CD14-positive monocyte (primary cell): Measurements from ENCODE around the gene COG7. TPM values are rescaled to one million over a fixed set of nuclear protein-coding genes. Genes with fewer than 3 reads are reported as not detected.

Experiments used
- DNase-seq, 3 donors: peaks; one replicate each; pipeline ENCODE4 v3.0.0-alpha.2; 2011 to 2022
- H2AFZ ChIP-seq: 2 replicates; pipeline ENCODE4 v1.6.0; 2012; ENCODE audit warnings: mild to moderate bottlenecking, low read depth, low read length, inconsistent platforms; ENCODE audit not compliant: insufficient read depth, poor library complexity, severe bottlenecking
- H3K27ac ChIP-seq, 2 donors: 1 replicate in 1 of 2; 2 replicates in 1 of 2; pipeline ENCODE4 v1.5.1; 2012 to 2013; ENCODE audit warnings: low read length in 2 of 2, control low read depth in 1 of 2, inconsistent platforms in 1 of 2, low read depth in 1 of 2, mild to moderate bottlenecking in 1 of 2
- H3K27me3 ChIP-seq, 2 donors: one replicate each; pipeline versions ENCODE4 v1.6.0 to v1.6.1; 2011 to 2013; ENCODE audit warnings: low read length in 2 of 2; ENCODE audit not compliant: control insufficient read depth in 2 of 2, insufficient read depth in 2 of 2
- H3K36me3 ChIP-seq, 2 donors: replicated peaks in 1 of 2; 1 replicate in 1 of 2; 2 replicates in 1 of 2; pipeline versions ENCODE4 v1.5.1 to v1.6.1; 2012 to 2013; ENCODE audit warnings: low read length in 2 of 2, control low read depth in 1 of 2, inconsistent platforms in 1 of 2, mild to moderate bottlenecking in 1 of 2; ENCODE audit not compliant: insufficient read depth in 2 of 2, control insufficient read depth in 1 of 2
- H3K4me1 ChIP-seq, 2 donors: 1 replicate in 1 of 2; 2 replicates in 1 of 2; pipeline versions ENCODE4 v1.5.1 to v1.6.1; 2012 to 2013; ENCODE audit warnings: low read length in 2 of 2, control low read depth in 1 of 2, inconsistent platforms in 1 of 2, mild to moderate bottlenecking in 1 of 2, moderate library complexity in 1 of 2; ENCODE audit not compliant: insufficient read depth in 2 of 2, control insufficient read depth in 1 of 2
- H3K4me2 ChIP-seq: replicated peaks from 2 replicates; pipeline ENCODE3; 2012; ENCODE audit warnings: low read length, moderate library complexity, mild to moderate bottlenecking; ENCODE audit not compliant: poor library complexity, severe bottlenecking; ENCODE audit errors: extremely low read depth
- H3K4me3 ChIP-seq, 3 experiments: fragments of 200-600 bp in 1 of 3; sonication (generic) in 1 of 3; replicated peaks in 1 of 3; 1 replicate in 2 of 3; 2 replicates in 1 of 3; pipeline ENCODE4 v1.5.1; 2011 to 2013; ENCODE audit warnings: low read length in 3 of 3, mild to moderate bottlenecking in 3 of 3, control low read depth in 2 of 3, low read depth in 2 of 3, inconsistent platforms in 1 of 3, moderate library complexity in 1 of 3
- H3K79me2 ChIP-seq: 2 replicates; pipeline ENCODE4 v1.6.0; 2012; ENCODE audit warnings: mild to moderate bottlenecking, control low read depth, inconsistent platforms, low read length, moderate library complexity; ENCODE audit not compliant: insufficient read depth
- H3K9ac ChIP-seq: 2 replicates; pipeline ENCODE4 v1.6.0; 2017; ENCODE audit warnings: low read length, mild to moderate bottlenecking; ENCODE audit not compliant: insufficient read depth, poor library complexity, severe bottlenecking
- H3K9me3 ChIP-seq, 2 donors: replicated peaks in 1 of 2; 1 replicate in 1 of 2; 2 replicates in 1 of 2; pipeline versions ENCODE4 v1.5.1 to v1.6.1; 2012 to 2013; ENCODE audit warnings: low read length in 2 of 2, control low read depth in 1 of 2; ENCODE audit not compliant: control insufficient read depth in 1 of 2, insufficient read depth in 1 of 2
- H4K20me1 ChIP-seq: 2 replicates; pipeline ENCODE4 v1.6.0; 2012; ENCODE audit warnings: mild to moderate bottlenecking, low read length, control low read depth, moderate library complexity; ENCODE audit not compliant: insufficient read depth
- H3K27ac Mint-ChIP-seq, 7 donors: one replicate each; pipeline ENCODE4 v1.8.0; 2020; ENCODE audit warnings: mild to moderate bottlenecking in 7 of 7, mixed read lengths in 7 of 7, moderate library complexity in 6 of 7, inconsistent platforms in 2 of 7
- H3K27me3 Mint-ChIP-seq, 3 donors: one replicate each; pipeline ENCODE4 v1.8.0; 2021 to 2022; ENCODE audit warnings: low read depth in 3 of 3, mild to moderate bottlenecking in 3 of 3, mixed read lengths in 3 of 3, moderate library complexity in 3 of 3, inconsistent platforms in 1 of 3
- H3K36me3 Mint-ChIP-seq, 2 donors: one replicate each; pipeline ENCODE4 v1.8.0; 2020; ENCODE audit warnings: mixed read lengths in 2 of 2, inconsistent platforms in 1 of 2, mild to moderate bottlenecking in 1 of 2
- H3K4me1 Mint-ChIP-seq: one replicate; pipeline ENCODE4 v1.8.0; 2020; ENCODE audit warnings: mild to moderate bottlenecking, mixed read lengths
- H3K4me3 Mint-ChIP-seq, 2 donors: one replicate each; pipeline ENCODE4 v1.8.0; 2020; ENCODE audit warnings: mild to moderate bottlenecking in 2 of 2, mixed read lengths in 2 of 2, moderate library complexity in 1 of 2
- H3K9me3 Mint-ChIP-seq, 7 donors: one replicate each; pipeline ENCODE4 v1.8.0; 2020 to 2022; ENCODE audit warnings: mixed read lengths in 7 of 7, mild to moderate bottlenecking in 6 of 7, moderate library complexity in 6 of 7, inconsistent platforms in 2 of 7
- CTCF ChIP-seq: fragments of 200-600 bp; IDR thresholded peaks from one replicate; pipeline ENCODE4 v1.8.0; 2022; ENCODE audit warnings: antibody characterized with exemption, mild to moderate bottlenecking
- WGBS: methylation state at CpG from one replicate; pipeline ENCODE4 v1.1.5; 2013; ENCODE audit warnings: missing lambda C conversion rate; ENCODE audit not compliant: insufficient coverage; 5-methylcytosine and 5-hydroxymethylcytosine counted together
- intact Hi-C, 2 donors: fragments of 100-400 bp; cut with micrococcal nuclease; formaldehyde crosslinking; loops; one replicate each; pipeline versions ENCODE4 v1.15.0 to v1.15.1; 2023
- polyA plus RNA-seq, 3 donors: library from polyadenylated mRNA; depleted of rRNA in 1 of 3; unstranded in 2 of 3; stranded (reverse) in 1 of 3; fragments of 300-500 nt in 2 of 3; fragments of >200 nt in 1 of 3; fragmentation: Illumina TruSeq in 2 of 3; gene quantifications; 1 replicate in 2 of 3; 2 replicates in 1 of 3; pipeline ENCODE4 v1.2.3, GENCODE V29; 2012 to 2021

Gene COG7
- polyA plus RNA-seq, 3 donors = 6.6 to 28.8 (median 8.0) TPM

GRCh38 chr16:23453338-23454052 lies 506 bp upstream of the COG7 start:
- Histone ChIP-seq H3K4me1 (peaks cover 11 to 15% of the 10 kb centered on the region in 2 donors), H4K20me1 (peaks cover 7% of the 10 kb centered on the region), H3K9me3 (no peaks in the 10 kb centered on the region), H3K79me2 (peaks cover 34% of the 10 kb centered on the region), H3K4me2 (peak overlapping the region; percentile 98), H3K9ac (peak overlapping the region; percentile 77), H2AFZ (peak overlapping the region; percentile 98), H3K4me3 (peak overlapping the region; percentile 68 to 98 (median 97)), H3K36me3 (no peaks in the 10 kb centered on the region), H3K27ac (peak overlapping the region in 1 of 2 donors; percentile 78), H3K27me3 (no peaks in the 10 kb centered on the region)
- Mint-ChIP-seq H3K9me3 (no peaks in the 10 kb centered on the region), H3K36me3 (peaks cover 0 to 5% of the 10 kb centered on the region in 2 donors), H3K4me3 (peak overlapping the region; percentile 91 to 95), H3K4me1 (peaks cover 24% of the 10 kb centered on the region), H3K27me3 (peaks cover 0 to 4% (median 0%) of the 10 kb centered on the region in 3 donors), H3K27ac (peak overlapping the region in 6 of 7 donors; percentile 76 to 93 (median 86))
- no peak for TF ChIP-seq CTCF
- intact Hi-C loops = loop anchor here in 1 of 2 donors (5.0 to 10.0 kb wide), 2 partner anchors 51 to 104 kb away; partner anchors contain the start of genes EARS2 and UBFD1
- DNase-seq = no peak
- WGBS = 36% methylated on average over 20 of the region's 37 CpGs

GRCh38 chr16:23452221-23452571 lies 793 bp downstream of the COG7 start:
- Mint-ChIP-seq H3K27ac (peak overlapping the region in 6 of 7 donors; percentile 57 to 93 (median 88)), H3K4me1 (peaks cover 24% of the 10 kb centered on the region), H3K4me3 (peak overlapping the region; percentile 91 to 95), H3K36me3 (peaks cover 0 to 5% of the 10 kb centered on the region in 2 donors), H3K27me3 (peaks cover 0 to 4% (median 0%) of the 10 kb centered on the region in 3 donors), H3K9me3 (no peaks in the 10 kb centered on the region)
- H3K4me2 ChIP-seq = peak overlapping the region; percentile 98
- no peak for DNase-seq
- TF ChIP-seq CTCF = no peak
- H3K36me3 ChIP-seq = no peaks in the 10 kb centered on the region
- H4K20me1 ChIP-seq = peaks cover 7% of the 10 kb centered on the region
- WGBS = no CpG with 5 or more reads among the region's 10 CpGs
- no peaks in the 10 kb centered on the region for H3K27me3 ChIP-seq
- peak overlapping the region; percentile 77 for H3K9ac ChIP-seq
- intact Hi-C loops = loop anchor here in 1 of 2 donors (5.0 to 10.0 kb wide), 2 partner anchors 53 to 105 kb away; partner anchors contain the start of genes EARS2 and UBFD1
- peak overlapping the region; percentile 98 for H2AFZ ChIP-seq
- H3K9me3 ChIP-seq = no peaks in the 10 kb centered on the region
- H3K27ac ChIP-seq = peak overlapping the region in 1 of 2 donors; percentile 78
- peaks cover 11 to 15% of the 10 kb centered on the region in 2 donors for H3K4me1 ChIP-seq
- peaks cover 34% of the 10 kb centered on the region for H3K79me2 ChIP-seq
- H3K4me3 ChIP-seq = peak overlapping the region; percentile 68 to 98 (median 97)
